CD14-positive monocyte (primary cell): ENCODE data around the gene OSBPL9. TPM values are rescaled to one million over a fixed set of nuclear protein-coding genes. Genes with fewer than 3 reads are reported as not detected.

Source experiments
- DNase-seq, 3 donors: peaks; one replicate each; pipeline ENCODE4 v3.0.0-alpha.2; 2011 to 2022
- H2AFZ ChIP-seq: 2 replicates; pipeline ENCODE4 v1.6.0; 2012; ENCODE audit warnings: mild to moderate bottlenecking, low read depth, low read length, inconsistent platforms; ENCODE audit not compliant: insufficient read depth, poor library complexity, severe bottlenecking
- H3K27ac ChIP-seq, 2 donors: 1 replicate in 1 of 2; 2 replicates in 1 of 2; pipeline ENCODE4 v1.5.1; 2012 to 2013; ENCODE audit warnings: low read length in 2 of 2, control low read depth in 1 of 2, inconsistent platforms in 1 of 2, low read depth in 1 of 2, mild to moderate bottlenecking in 1 of 2
- H3K27me3 ChIP-seq, 2 donors: one replicate each; pipeline versions ENCODE4 v1.6.0 to v1.6.1; 2011 to 2013; ENCODE audit warnings: low read length in 2 of 2; ENCODE audit not compliant: control insufficient read depth in 2 of 2, insufficient read depth in 2 of 2
- H3K36me3 ChIP-seq, 2 donors: replicated peaks in 1 of 2; 1 replicate in 1 of 2; 2 replicates in 1 of 2; pipeline versions ENCODE4 v1.5.1 to v1.6.1; 2012 to 2013; ENCODE audit warnings: low read length in 2 of 2, control low read depth in 1 of 2, inconsistent platforms in 1 of 2, mild to moderate bottlenecking in 1 of 2; ENCODE audit not compliant: insufficient read depth in 2 of 2, control insufficient read depth in 1 of 2
- H3K4me1 ChIP-seq, 2 donors: 1 replicate in 1 of 2; 2 replicates in 1 of 2; pipeline versions ENCODE4 v1.5.1 to v1.6.1; 2012 to 2013; ENCODE audit warnings: low read length in 2 of 2, control low read depth in 1 of 2, inconsistent platforms in 1 of 2, mild to moderate bottlenecking in 1 of 2, moderate library complexity in 1 of 2; ENCODE audit not compliant: insufficient read depth in 2 of 2, control insufficient read depth in 1 of 2
- H3K4me2 ChIP-seq: replicated peaks from 2 replicates; pipeline ENCODE3; 2012; ENCODE audit warnings: low read length, moderate library complexity, mild to moderate bottlenecking; ENCODE audit not compliant: poor library complexity, severe bottlenecking; ENCODE audit errors: extremely low read depth
- H3K4me3 ChIP-seq, 3 experiments: fragments of 200-600 bp in 1 of 3; sonication (generic) in 1 of 3; replicated peaks in 1 of 3; 1 replicate in 2 of 3; 2 replicates in 1 of 3; pipeline ENCODE4 v1.5.1; 2011 to 2013; ENCODE audit warnings: low read length in 3 of 3, mild to moderate bottlenecking in 3 of 3, control low read depth in 2 of 3, low read depth in 2 of 3, inconsistent platforms in 1 of 3, moderate library complexity in 1 of 3
- H3K79me2 ChIP-seq: 2 replicates; pipeline ENCODE4 v1.6.0; 2012; ENCODE audit warnings: mild to moderate bottlenecking, control low read depth, inconsistent platforms, low read length, moderate library complexity; ENCODE audit not compliant: insufficient read depth
- H3K9ac ChIP-seq: 2 replicates; pipeline ENCODE4 v1.6.0; 2017; ENCODE audit warnings: low read length, mild to moderate bottlenecking; ENCODE audit not compliant: insufficient read depth, poor library complexity, severe bottlenecking
- H3K9me3 ChIP-seq, 2 donors: replicated peaks in 1 of 2; 1 replicate in 1 of 2; 2 replicates in 1 of 2; pipeline versions ENCODE4 v1.5.1 to v1.6.1; 2012 to 2013; ENCODE audit warnings: low read length in 2 of 2, control low read depth in 1 of 2; ENCODE audit not compliant: control insufficient read depth in 1 of 2, insufficient read depth in 1 of 2
- H4K20me1 ChIP-seq: 2 replicates; pipeline ENCODE4 v1.6.0; 2012; ENCODE audit warnings: mild to moderate bottlenecking, low read length, control low read depth, moderate library complexity; ENCODE audit not compliant: insufficient read depth
- H3K27ac Mint-ChIP-seq, 7 donors: one replicate each; pipeline ENCODE4 v1.8.0; 2020; ENCODE audit warnings: mild to moderate bottlenecking in 7 of 7, mixed read lengths in 7 of 7, moderate library complexity in 6 of 7, inconsistent platforms in 2 of 7
- H3K27me3 Mint-ChIP-seq, 3 donors: one replicate each; pipeline ENCODE4 v1.8.0; 2021 to 2022; ENCODE audit warnings: low read depth in 3 of 3, mild to moderate bottlenecking in 3 of 3, mixed read lengths in 3 of 3, moderate library complexity in 3 of 3, inconsistent platforms in 1 of 3
- H3K36me3 Mint-ChIP-seq, 2 donors: one replicate each; pipeline ENCODE4 v1.8.0; 2020; ENCODE audit warnings: mixed read lengths in 2 of 2, inconsistent platforms in 1 of 2, mild to moderate bottlenecking in 1 of 2
- H3K4me1 Mint-ChIP-seq: one replicate; pipeline ENCODE4 v1.8.0; 2020; ENCODE audit warnings: mild to moderate bottlenecking, mixed read lengths
- H3K4me3 Mint-ChIP-seq, 2 donors: one replicate each; pipeline ENCODE4 v1.8.0; 2020; ENCODE audit warnings: mild to moderate bottlenecking in 2 of 2, mixed read lengths in 2 of 2, moderate library complexity in 1 of 2
- H3K9me3 Mint-ChIP-seq, 7 donors: one replicate each; pipeline ENCODE4 v1.8.0; 2020 to 2022; ENCODE audit warnings: mixed read lengths in 7 of 7, mild to moderate bottlenecking in 6 of 7, moderate library complexity in 6 of 7, inconsistent platforms in 2 of 7
- WGBS: methylation state at CpG from one replicate; pipeline ENCODE4 v1.1.5; 2013; ENCODE audit warnings: missing lambda C conversion rate; ENCODE audit not compliant: insufficient coverage; 5-methylcytosine and 5-hydroxymethylcytosine counted together
- intact Hi-C, 2 donors: fragments of 100-400 bp; cut with micrococcal nuclease; formaldehyde crosslinking; loops; one replicate each; pipeline versions ENCODE4 v1.15.0 to v1.15.1; 2023
- polyA plus RNA-seq, 3 donors: library from polyadenylated mRNA; depleted of rRNA in 1 of 3; unstranded in 2 of 3; stranded (reverse) in 1 of 3; fragments of 300-500 nt in 2 of 3; fragments of >200 nt in 1 of 3; fragmentation: Illumina TruSeq in 2 of 3; gene quantifications; 1 replicate in 2 of 3; 2 replicates in 1 of 3; pipeline ENCODE4 v1.2.3, GENCODE V29; 2012 to 2021
- TF ChIP-seq, protein P1 (sequence below): fragments of 200-600 bp; IDR thresholded peaks from one replicate; pipeline ENCODE4 v1.8.0; 2022; ENCODE audit warnings: antibody characterized with exemption, mild to moderate bottlenecking

OSBPL9 gene
- polyA plus RNA-seq, 3 donors = 22.2 to 41.4 (median 31.3) TPM

DNA sequence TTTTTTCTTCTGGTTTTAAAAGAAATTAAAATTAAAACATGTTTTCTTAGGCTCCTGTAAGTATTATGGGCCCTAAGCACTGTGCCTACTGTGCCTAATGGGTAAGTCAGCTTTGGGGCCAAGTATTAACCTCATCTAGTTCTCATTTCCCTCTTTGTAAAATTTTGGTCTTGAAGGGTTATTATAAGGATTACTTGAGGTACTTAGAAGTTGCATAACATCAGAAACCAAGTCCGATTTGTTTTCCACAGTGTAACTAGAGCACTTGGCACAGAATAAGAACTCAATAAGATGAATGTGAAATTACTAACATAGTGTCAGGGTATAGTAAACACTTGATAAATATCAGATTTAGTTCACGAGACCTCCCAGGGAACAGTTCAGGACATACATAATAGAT, 16.4 kb upstream of the OSBPL9 start:
- Histone ChIP-seq H3K4me1 (peaks cover 48 to 51% of the 10 kb centered on the region in 2 donors), H3K9ac (no peak overlapping the region), H3K79me2 (no peaks in the 10 kb centered on the region), H4K20me1 (no peaks in the 10 kb centered on the region), H3K9me3 (no peaks in the 10 kb centered on the region), H3K4me2 (no peak overlapping the region), H3K27ac (no peak overlapping the region), H3K36me3 (no peaks in the 10 kb centered on the region), H3K27me3 (no peaks in the 10 kb centered on the region), H3K4me3 (no peak overlapping the region), H2AFZ (no peak overlapping the region)
- Mint-ChIP-seq H3K9me3 (no peaks in the 10 kb centered on the region), H3K4me3 (no peak overlapping the region), H3K27me3 (peaks cover 0 to 4% (median 1%) of the 10 kb centered on the region in 3 donors), H3K36me3 (no peaks in the 10 kb centered on the region), H3K4me1 (peaks cover 52% of the 10 kb centered on the region), H3K27ac (peak overlapping the region in 3 of 7 donors; percentile 13 to 41 (median 28))
- WGBS = no CpG with 5 or more reads among the region's 2 CpGs
- TF ChIP-seq, protein P1, sequence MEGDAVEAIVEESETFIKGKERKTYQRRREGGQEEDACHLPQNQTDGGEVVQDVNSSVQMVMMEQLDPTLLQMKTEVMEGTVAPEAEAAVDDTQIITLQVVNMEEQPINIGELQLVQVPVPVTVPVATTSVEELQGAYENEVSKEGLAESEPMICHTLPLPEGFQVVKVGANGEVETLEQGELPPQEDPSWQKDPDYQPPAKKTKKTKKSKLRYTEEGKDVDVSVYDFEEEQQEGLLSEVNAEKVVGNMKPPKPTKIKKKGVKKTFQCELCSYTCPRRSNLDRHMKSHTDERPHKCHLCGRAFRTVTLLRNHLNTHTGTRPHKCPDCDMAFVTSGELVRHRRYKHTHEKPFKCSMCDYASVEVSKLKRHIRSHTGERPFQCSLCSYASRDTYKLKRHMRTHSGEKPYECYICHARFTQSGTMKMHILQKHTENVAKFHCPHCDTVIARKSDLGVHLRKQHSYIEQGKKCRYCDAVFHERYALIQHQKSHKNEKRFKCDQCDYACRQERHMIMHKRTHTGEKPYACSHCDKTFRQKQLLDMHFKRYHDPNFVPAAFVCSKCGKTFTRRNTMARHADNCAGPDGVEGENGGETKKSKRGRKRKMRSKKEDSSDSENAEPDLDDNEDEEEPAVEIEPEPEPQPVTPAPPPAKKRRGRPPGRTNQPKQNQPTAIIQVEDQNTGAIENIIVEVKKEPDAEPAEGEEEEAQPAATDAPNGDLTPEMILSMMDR = no peak
- peak in 1 of 3 donors; percentile 4 for DNase-seq
- intact Hi-C loops = no loop called here

DNA sequence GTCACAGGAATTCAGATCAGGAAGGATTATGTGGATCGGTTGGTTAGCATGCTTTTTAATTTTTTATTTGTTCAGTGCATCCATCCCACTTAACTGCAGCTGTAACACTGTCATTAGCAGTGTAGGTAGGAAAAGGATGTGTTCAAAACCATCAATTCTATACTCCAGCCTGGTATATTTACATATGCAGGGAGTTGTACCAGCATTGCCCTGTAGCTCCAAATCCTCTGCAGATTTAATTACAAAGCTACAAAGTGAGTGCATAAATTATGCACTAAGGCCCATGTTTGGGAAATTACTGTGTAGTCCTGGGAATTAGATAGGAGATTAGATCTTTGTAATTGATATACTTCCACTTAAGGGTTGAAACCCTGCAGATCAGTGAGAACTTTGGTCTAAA, 15.9 kb upstream of the OSBPL9 start:
- no peak for DNase-seq
- H3K4me1 Mint-ChIP-seq = peaks cover 57% of the 10 kb centered on the region
- no peaks in the 10 kb centered on the region for H4K20me1 ChIP-seq
- no peaks in the 10 kb centered on the region for H3K27me3 ChIP-seq
- no peaks in the 10 kb centered on the region for H3K9me3 ChIP-seq
- H3K36me3 ChIP-seq = no peaks in the 10 kb centered on the region
- H3K27me3 Mint-ChIP-seq = peaks cover 0 to 4% (median 1%) of the 10 kb centered on the region in 3 donors
- no peaks in the 10 kb centered on the region for H3K36me3 Mint-ChIP-seq
- H3K4me1 ChIP-seq = peaks cover 52 to 55% of the 10 kb centered on the region in 2 donors
- WGBS = no CpG with 5 or more reads among the region's 1 CpG
- no peak overlapping the region for H2AFZ ChIP-seq
- no peak overlapping the region for H3K27ac Mint-ChIP-seq
- no peaks in the 10 kb centered on the region for H3K9me3 Mint-ChIP-seq
- no peak overlapping the region for H3K27ac ChIP-seq
- TF ChIP-seq, protein P1 = no peak
- H3K79me2 ChIP-seq = no peaks in the 10 kb centered on the region
- no peak overlapping the region for H3K4me3 Mint-ChIP-seq
- no peak overlapping the region for H3K4me3 ChIP-seq
- no peak overlapping the region for H3K9ac ChIP-seq
- intact Hi-C loops = no loop called here
- no peak overlapping the region for H3K4me2 ChIP-seq
